PC-9 (cell line): ENCODE measurements around the gene PIKFYVE. TPM values are rescaled to one million over a fixed set of nuclear protein-coding genes. Genes with fewer than 3 reads are reported as not detected.

ENCODE experiments used
- BruUV-seq: library from RNA; stranded (reverse); fragments of 400-500 nt; replicated peaks from 2 replicates; lab custom pipeline; 2021; lab: Mats Ljungman, UMichigan
- CTCF ChIA-PET: fragments of 300-600 bp; sonication (Branson Sonifier 250); formaldehyde crosslinking; loops from one replicate; lab custom pipeline; 2022; ENCODE audit warnings: antibody characterized with exemption; lab: Charles Lee
- POLR2A ChIA-PET: fragments of 300-600 bp; sonication (Branson Sonifier 250); formaldehyde crosslinking; loops from one replicate; lab custom pipeline; 2022; ENCODE audit warnings: antibody characterized with exemption; ENCODE audit not compliant: unreplicated experiment; lab: Charles Lee
- DNase-seq, 2 experiments: peaks; one replicate each; pipeline versions ENCODE4 v3.0.0 to v3.0.0-alpha.2; 2015 to 2022; ENCODE audit warnings: mixed read lengths in 1 of 2
- H2AFZ ChIP-seq: fragments of 200-600 bp; sonication (generic); 2 replicates; pipeline ENCODE4 v1.8.1; 2017; ENCODE audit warnings: antibody characterized with exemption
- H3F3A ChIP-seq: fragments of 200-600 bp; sonication (generic); 2 replicates; pipeline ENCODE4 v1.8.1; 2017; ENCODE audit warnings: antibody characterized with exemption, mild to moderate bottlenecking, low read depth; ENCODE audit not compliant: insufficient read depth
- H3K27ac ChIP-seq: fragments of 200-600 bp; sonication (generic); 2 replicates; pipeline ENCODE4 v1.6.1; 2016; ENCODE audit warnings: mixed run types
- H3K27me3 ChIP-seq: fragments of 200-600 bp; sonication (generic); 2 replicates; pipeline ENCODE4 v1.6.1; 2016; ENCODE audit warnings: low read depth, mixed run types; ENCODE audit not compliant: insufficient read depth
- H3K36me3 ChIP-seq: fragments of 200-600 bp; sonication (generic); 2 replicates; pipeline ENCODE4 v1.6.1; 2016; ENCODE audit warnings: low read depth, mixed run types
- H3K4me1 ChIP-seq: fragments of 200-600 bp; sonication (generic); replicated peaks from 2 replicates; pipeline ENCODE4 v1.6.1; 2016; ENCODE audit warnings: mixed run types; ENCODE audit not compliant: insufficient read depth
- H3K4me2 ChIP-seq: fragments of 200-600 bp; sonication (generic); 2 replicates; pipeline ENCODE4 v1.6.1; 2017; ENCODE audit warnings: mixed run types
- H3K4me3 ChIP-seq: fragments of 200-600 bp; sonication (generic); 2 replicates; pipeline ENCODE4 v1.6.1; 2016; ENCODE audit warnings: mixed run types
- H3K79me2 ChIP-seq: fragments of 200-600 bp; sonication (generic); 2 replicates; pipeline ENCODE4 v1.6.1; 2017; ENCODE audit warnings: low read depth, mixed run types
- H3K9me2 ChIP-seq: fragments of 200-600 bp; sonication (generic); 2 replicates; pipeline ENCODE4 v1.8.1; 2017; ENCODE audit warnings: mild to moderate bottlenecking; ENCODE audit not compliant: insufficient read depth
- H3K9me3 ChIP-seq: fragments of 200-600 bp; sonication (generic); 2 replicates; pipeline ENCODE4 v1.8.1; 2016; ENCODE audit warnings: low read depth; ENCODE audit not compliant: insufficient read depth
- H4K20me1 ChIP-seq: fragments of 200-600 bp; sonication (generic); 2 replicates; pipeline ENCODE4 v1.8.1; 2017; ENCODE audit not compliant: insufficient read depth
- CTCF ChIP-seq: fragments of 200-600 bp; sonication (generic); conservative IDR thresholded peaks from 2 replicates; pipeline ENCODE4 v1.6.1; 2017; ENCODE audit warnings: mixed run types, antibody characterized with exemption, mild to moderate bottlenecking, moderate library complexity
- EZH2 ChIP-seq: fragments of 200-600 bp; sonication (generic); IDR thresholded peaks from 2 replicates; pipeline ENCODE4 v1.8.0; 2017; ENCODE audit warnings: antibody characterized with exemption, low read depth
- intact Hi-C: fragments of 100-400 bp; cut with micrococcal nuclease; formaldehyde crosslinking; loops from one replicate; pipeline ENCODE4 v1.10.0; 2022; ENCODE audit not compliant: unreplicated experiment
- total RNA-seq: library from RNA; stranded (reverse); gene quantifications from 2 replicates; pipeline ENCODE4 v1.2.3, GENCODE V29; 2021

Gene PIKFYVE
- total RNA-seq, 1 experiment from 2014 or later, result 14.6 TPM

- Histone ChIP-seq H3K4me1 (no peaks in the 10 kb centered on the region), H3K4me3 (no peak overlapping the region), H4K20me1 (no peaks in the 10 kb centered on the region), H3F3A (no peaks in the 10 kb centered on the region), H3K4me2 (no peak overlapping the region), H2AFZ (no peak overlapping the region), H3K9me3 (no peaks in the 10 kb centered on the region), H3K27me3 (no peaks in the 10 kb centered on the region), H3K27ac (no peak overlapping the region), H3K9me2 (no peaks in the 10 kb centered on the region), H3K36me3 (no peaks in the 10 kb centered on the region), H3K79me2 (no peaks in the 10 kb centered on the region)
- CTCF ChIA-PET, result no interaction called here
- POLR2A ChIA-PET, result no interaction called here
- intact Hi-C loops, result no loop called here
- no TSS peak for BruUV-seq
- no peak for DNase-seq
- no peak for TF ChIP-seq EZH2
- TF ChIP-seq CTCF, result no peak
Measured at GRCh38 chr2:208280933-208281332, 14.9 kb downstream of the PIKFYVE start.

- Histone ChIP-seq H3K9me3 (no peaks in the 10 kb centered on the region), H3K4me2 (no peak overlapping the region), H3K4me1 (no peaks in the 10 kb centered on the region), H3K9me2 (no peaks in the 10 kb centered on the region), H3K36me3 (no peaks in the 10 kb centered on the region), H2AFZ (no peak overlapping the region), H3K27me3 (no peaks in the 10 kb centered on the region), H3K27ac (no peak overlapping the region), H4K20me1 (no peaks in the 10 kb centered on the region), H3K4me3 (no peak overlapping the region), H3K79me2 (no peaks in the 10 kb centered on the region), H3F3A (no peaks in the 10 kb centered on the region)
- DNase-seq, result no peak
- TF ChIP-seq EZH2, result no peak
- TF ChIP-seq CTCF, result no peak
- BruUV-seq, result no TSS peak
- intact Hi-C loops, result no loop called here
- POLR2A ChIA-PET, result no interaction called here
- CTCF ChIA-PET, result no interaction called here
Measured at GRCh38 chr2:208285853-208286252, 19.8 kb downstream of the PIKFYVE start.

GRCh38 chr2:208294482-208295024 lies 28.5 kb downstream of the PIKFYVE start:
- Histone ChIP-seq H3F3A (no peaks in the 10 kb centered on the region), H3K4me2 (no peak overlapping the region), H3K36me3 (no peaks in the 10 kb centered on the region), H3K9me2 (no peaks in the 10 kb centered on the region), H3K27ac (no peak overlapping the region), H3K4me3 (no peak overlapping the region), H3K27me3 (no peaks in the 10 kb centered on the region), H3K4me1 (no peaks in the 10 kb centered on the region), H4K20me1 (no peaks in the 10 kb centered on the region), H3K79me2 (no peaks in the 10 kb centered on the region), H2AFZ (no peak overlapping the region), H3K9me3 (no peaks in the 10 kb centered on the region)
- ChIA-PET POLR2A (no interaction called here), CTCF (no interaction called here)
- TF ChIP-seq EZH2, result no peak
- no peak for TF ChIP-seq CTCF
- no peak for DNase-seq
- BruUV-seq, result no TSS peak
- intact Hi-C loops, result no loop called here
